Brain microvascular endothelial cell (primary cell): Measurements from ENCODE around the gene UNKL.

Experiments
- DNase-seq: peaks from one replicate; pipeline ENCODE4 v3.0.0-alpha.2; 2020
- H3K27ac ChIP-seq: fragments of 250-450 bp; sonication (Bioruptor Pico); 2 replicates; pipeline ENCODE4 v1.5.1; 2020; ENCODE audit warnings: mild to moderate bottlenecking, moderate library complexity
- H3K27me3 ChIP-seq: fragments of 250-450 bp; sonication (Bioruptor Pico); replicated peaks from 2 replicates; pipeline ENCODE4 v1.5.1; 2020; ENCODE audit warnings: mild to moderate bottlenecking
- H3K36me3 ChIP-seq: fragments of 250-450 bp; sonication (Bioruptor Pico); replicated peaks from 2 replicates; pipeline ENCODE4 v1.5.1; 2020; ENCODE audit warnings: mild to moderate bottlenecking
- H3K4me3 ChIP-seq: 2 replicates; pipeline ENCODE4 v1.5.1; 2011; ENCODE audit warnings: low read depth, mild to moderate bottlenecking, control low read depth, low read length, moderate library complexity
- CTCF ChIP-seq: IDR thresholded peaks from 2 replicates; pipeline ENCODE4 v1.5.1; 2011; ENCODE audit warnings: low read depth, mild to moderate bottlenecking, moderate library complexity, low read length, control low read depth, inconsistent platforms; ENCODE audit errors: missing control alignments
- in situ Hi-C: cut with HindIII; loops from 2 replicates; pipeline ENCODE4 v1.10.0; 2017; ENCODE audit warnings: low sequenced_read_pairs, low pct_ligation_motif_present

The UNKL gene

GRCh38 chr16:1379304-1380076 is 35.0 kb downstream of the UNKL start:
- Histone ChIP-seq H3K36me3 (no peaks in the 10 kb centered on the region), H3K27me3 (no peaks in the 10 kb centered on the region), H3K4me3 (peak overlapping the region; percentile 52), H3K27ac (peak overlapping the region; percentile 68)
- TF ChIP-seq CTCF = no peak
- in situ Hi-C loops = no loop called here
- peak; percentile 23 for DNase-seq

- Histone ChIP-seq H3K36me3 (no peaks in the 10 kb centered on the region), H3K27me3 (no peaks in the 10 kb centered on the region), H3K4me3 (peak overlapping the region; percentile 52), H3K27ac (peak overlapping the region; percentile 68)
- DNase-seq = peak; percentile 68
- in situ Hi-C loops = no loop called here
- no peak for TF ChIP-seq CTCF
Observed at GRCh38 chr16:1378804-1379303, 35.6 kb downstream of the UNKL start.

- no peak for TF ChIP-seq CTCF
- H3K27ac ChIP-seq = peak overlapping the region; percentile 68
- no peak for DNase-seq
- no peaks in the 10 kb centered on the region for H3K36me3 ChIP-seq
- in situ Hi-C loops = no loop called here
- H3K27me3 ChIP-seq = no peaks in the 10 kb centered on the region
- peak overlapping the region; percentile 52 for H3K4me3 ChIP-seq
Observed at GRCh38 chr16:1378087-1378803, 36.3 kb downstream of the UNKL start.

- Histone ChIP-seq H3K27me3 (no peaks in the 10 kb centered on the region), H3K36me3 (no peaks in the 10 kb centered on the region), H3K4me3 (no peak overlapping the region), H3K27ac (no peak overlapping the region)
- DNase-seq = no peak
- in situ Hi-C loops = no loop called here
- no peak for TF ChIP-seq CTCF
Observed at GRCh38 chr16:1377406-1378010, 37.0 kb downstream of the UNKL start.

GRCh38 chr16:1375741-1376410 is 38.6 kb downstream of the UNKL start:
- DNase-seq = no peak
- Histone ChIP-seq H3K27ac (no peak overlapping the region), H3K4me3 (no peak overlapping the region), H3K27me3 (no peaks in the 10 kb centered on the region), H3K36me3 (no peaks in the 10 kb centered on the region)
- no peak for TF ChIP-seq CTCF
- in situ Hi-C loops = no loop called here
